WTC11 (cell line): ENCODE measurements around the gene TF.

ENCODE experiments used
- ATF3 ChIP-seq: sonication (generic); formaldehyde crosslinking; conservative IDR thresholded peaks from 2 replicates; pipeline ENCODE4 v1.8.1; 2022; ENCODE audit warnings: mild to moderate bottlenecking, missing genetic modification reagents
- CTCF ChIP-seq: fragments of 200-600 bp; IDR thresholded peaks from 2 replicates; pipeline ENCODE4 v1.8.0; 2022; ENCODE audit warnings: antibody characterized with exemption
- E2F5 ChIP-seq: sonication (generic); formaldehyde crosslinking; IDR thresholded peaks from 2 replicates; pipeline ENCODE4 v1.8.1; 2022; ENCODE audit warnings: mild to moderate bottlenecking, moderate library complexity, missing genetic modification reagents
- NR1H2 ChIP-seq: sonication (generic); formaldehyde crosslinking; IDR thresholded peaks from 2 replicates; pipeline ENCODE4 v1.9.0; 2021; ENCODE audit warnings: mild to moderate bottlenecking, moderate library complexity, missing genetic modification reagents
- USF1 ChIP-seq: sonication (generic); formaldehyde crosslinking; IDR thresholded peaks from 2 replicates; pipeline ENCODE4 v1.8.0; 2022; ENCODE audit warnings: mild to moderate bottlenecking, missing genetic modification reagents
- ZNF121 ChIP-seq: sonication (generic); formaldehyde crosslinking; IDR thresholded peaks from 2 replicates; pipeline ENCODE4 v1.8.0; 2023; ENCODE audit warnings: missing genetic modification reagents
- ZNF138 ChIP-seq: sonication (generic); formaldehyde crosslinking; conservative IDR thresholded peaks from 2 replicates; pipeline ENCODE4 v1.8.1; 2022; ENCODE audit warnings: mild to moderate bottlenecking, moderate library complexity, missing genetic modification reagents

GRCh38 chr3:133792171-133792763 lies 46.1 kb downstream of the TF start:
- TF ChIP-seq ZNF138 (CRISPR knock-in tag), result no peak
- TF ChIP-seq CTCF, result no peak
- TF ChIP-seq USF1 (CRISPR knock-in tag), result no peak
- no peak for TF ChIP-seq ZNF121 (CRISPR knock-in tag)
- TF ChIP-seq E2F5, result no peak
- TF ChIP-seq NR1H2 (CRISPR knock-in tag), result no peak
- TF ChIP-seq ATF3 (CRISPR knock-in tag), result no peak
